Smooth muscle cell (in vitro differentiated cells): ENCODE measurements around the gene ABHD1. TPM values are rescaled to one million over a fixed set of nuclear protein-coding genes. Genes with fewer than 3 reads are reported as not detected.
"Not testable (repeated sequence)": the region's sequence is repeated elsewhere in the genome, so short reads cannot be mapped to it uniquely, and the experiment has no call there.

Experiments
- DNase-seq: peaks from one replicate; lab custom pipeline; 2025; ENCODE audit not compliant: unreplicated experiment; lab: John Stamatoyannopoulos, UW
- H2AFZ ChIP-seq: fragments of 200-600 bp; sonication (generic); 2 replicates; pipeline ENCODE4 v1.6.0; 2016; ENCODE audit warnings: antibody characterized with exemption, low read depth, mild to moderate bottlenecking
- H3F3A ChIP-seq: fragments of 200-600 bp; sonication (generic); 2 replicates; pipeline ENCODE4 v1.6.0; 2017; ENCODE audit warnings: antibody characterized with exemption, low read depth
- H3K27ac ChIP-seq: fragments of 200-600 bp; sonication (generic); 2 replicates; pipeline ENCODE4 v1.5.1; 2016; ENCODE audit warnings: low read depth, mild to moderate bottlenecking
- H3K27me3 ChIP-seq: fragments of 200-600 bp; sonication (generic); 2 replicates; pipeline ENCODE4 v1.6.1; 2016; ENCODE audit warnings: low read depth, mild to moderate bottlenecking
- H3K36me3 ChIP-seq: fragments of 200-600 bp; sonication (generic); 2 replicates; pipeline ENCODE4 v1.5.1; 2016; ENCODE audit warnings: low read depth
- H3K4me1 ChIP-seq: fragments of 200-600 bp; sonication (generic); 2 replicates; pipeline ENCODE4 v1.5.1; 2016; ENCODE audit warnings: low read depth
- H3K4me2 ChIP-seq: fragments of 200-600 bp; sonication (generic); 2 replicates; pipeline ENCODE4 v1.6.0; 2016; ENCODE audit warnings: mild to moderate bottlenecking
- H3K4me3 ChIP-seq: fragments of 200-600 bp; sonication (generic); 2 replicates; pipeline ENCODE4 v1.5.1; 2016; ENCODE audit warnings: mild to moderate bottlenecking
- H3K79me2 ChIP-seq: fragments of 200-600 bp; sonication (generic); 2 replicates; pipeline ENCODE4 v1.6.0; 2016; ENCODE audit warnings: low read depth, mild to moderate bottlenecking
- H3K9ac ChIP-seq: fragments of 200-600 bp; sonication (generic); 2 replicates; pipeline ENCODE4 v1.6.0; 2016; ENCODE audit warnings: low read depth
- H3K9me3 ChIP-seq: fragments of 200-600 bp; sonication (generic); replicated peaks from 2 replicates; pipeline ENCODE4 v1.5.1; 2016; ENCODE audit warnings: low read depth
- H4K20me1 ChIP-seq: fragments of 200-600 bp; sonication (generic); 2 replicates; pipeline ENCODE4 v1.6.0; 2016; ENCODE audit warnings: low read depth
- WGBS: methylation state at CpG from one replicate; pipeline ENCODE4 v1.1.7; 2016; ENCODE audit warnings: low lambda C conversion rate; 5-methylcytosine and 5-hydroxymethylcytosine counted together
- polyA plus RNA-seq: library from polyadenylated mRNA; unstranded; fragments of >200 nt; fragmentation: Nextera tagmentation; extraction: Ambion mirVana; gene quantifications from 2 replicates; pipeline ENCODE4 v1.2.1, GENCODE V29; 2016
- total RNA-seq: library from RNA; depleted of rRNA; stranded (reverse); fragments of >200 nt; gene quantifications from 2 replicates; pipeline ENCODE4 v1.2.3, GENCODE V29; 2014
- TF ChIP-seq, protein P1 (sequence below): fragments of 200-600 bp; sonication (generic); IDR thresholded peaks from 2 replicates; pipeline ENCODE4 v1.5.1; 2017; ENCODE audit warnings: borderline replicate concordance, mild to moderate bottlenecking, antibody characterized with exemption; ENCODE audit not compliant: insufficient read depth, poor library complexity, severe bottlenecking

ABHD1 gene
- not detected in 2 replicates for total RNA-seq
- polyA plus RNA-seq: 0.13 TPM in 1 of 2 replicates, not detected in the other

DNA sequence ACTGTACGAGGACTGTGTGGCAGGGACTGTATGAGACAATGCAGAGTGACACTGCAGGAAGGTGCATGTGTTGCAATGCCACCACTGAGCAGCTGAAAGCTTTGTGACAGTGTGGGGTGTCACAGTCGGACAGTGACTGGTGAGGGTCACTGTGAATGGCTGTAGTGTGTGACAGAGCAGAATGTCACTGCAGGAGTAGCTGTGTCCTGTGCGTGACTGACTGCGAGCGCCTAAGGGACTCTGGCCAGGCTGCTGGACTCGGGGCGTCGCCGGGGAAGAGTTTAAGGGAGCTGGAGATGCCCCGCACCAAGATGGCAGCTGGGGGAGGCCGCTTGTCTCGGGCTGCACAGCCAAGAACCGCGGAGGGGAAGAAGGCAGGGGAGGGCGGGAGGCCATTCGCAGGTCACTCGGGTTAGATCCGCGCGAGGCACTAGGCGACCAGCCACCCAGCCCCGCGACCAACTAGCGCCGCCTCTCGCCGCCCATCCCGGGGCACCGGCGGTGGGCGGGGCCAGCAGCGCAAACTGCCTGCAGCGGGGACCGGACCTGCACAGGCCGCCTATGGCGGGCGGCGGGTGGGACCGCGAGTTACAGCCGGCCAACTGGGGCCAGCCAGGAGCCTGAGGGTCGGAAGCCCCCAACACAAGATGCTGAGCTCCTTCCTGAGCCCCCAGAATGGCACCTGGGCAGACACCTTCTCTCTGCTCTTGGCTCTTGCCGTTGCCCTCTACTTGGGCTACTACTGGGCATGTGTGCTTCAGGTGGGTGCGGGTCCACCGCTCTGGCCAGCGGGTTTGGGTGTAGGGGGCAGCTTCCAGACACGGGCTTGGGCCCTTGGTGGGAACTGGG is at the start of gene ABHD1:
TSS of gene ABHD1 (plus strand) at position 514 of the 849 bp plus-strand sequence. CDS start at position 648, 134 bp downstream.
- no peaks in the 10 kb centered on the region for H3K4me1 ChIP-seq
- H3K4me3 ChIP-seq: peak within 1 kb of the TSS; percentile 63
- H3F3A ChIP-seq: no peaks in the 10 kb centered on the region
- H3K9me3 ChIP-seq: no peaks in the 10 kb centered on the region
- H3K36me3 ChIP-seq: no peaks in the 10 kb centered on the region
- no peaks in the 10 kb centered on the region for H3K79me2 ChIP-seq
- no peak within 1 kb of the TSS for H3K27ac ChIP-seq
- 14% methylated on average over 33 of the region's 47 CpGs for WGBS
- no peak within 1 kb of the TSS for H3K9ac ChIP-seq
- peak within 1 kb of the TSS; percentile 87 for H2AFZ ChIP-seq
- no peak for DNase-seq
- no peaks in the 10 kb centered on the region for H4K20me1 ChIP-seq
- peaks cover 47% of the 10 kb centered on the region for H3K27me3 ChIP-seq
- H3K4me2 ChIP-seq: peak within 1 kb of the TSS; percentile 90
- TF ChIP-seq, protein P1, sequence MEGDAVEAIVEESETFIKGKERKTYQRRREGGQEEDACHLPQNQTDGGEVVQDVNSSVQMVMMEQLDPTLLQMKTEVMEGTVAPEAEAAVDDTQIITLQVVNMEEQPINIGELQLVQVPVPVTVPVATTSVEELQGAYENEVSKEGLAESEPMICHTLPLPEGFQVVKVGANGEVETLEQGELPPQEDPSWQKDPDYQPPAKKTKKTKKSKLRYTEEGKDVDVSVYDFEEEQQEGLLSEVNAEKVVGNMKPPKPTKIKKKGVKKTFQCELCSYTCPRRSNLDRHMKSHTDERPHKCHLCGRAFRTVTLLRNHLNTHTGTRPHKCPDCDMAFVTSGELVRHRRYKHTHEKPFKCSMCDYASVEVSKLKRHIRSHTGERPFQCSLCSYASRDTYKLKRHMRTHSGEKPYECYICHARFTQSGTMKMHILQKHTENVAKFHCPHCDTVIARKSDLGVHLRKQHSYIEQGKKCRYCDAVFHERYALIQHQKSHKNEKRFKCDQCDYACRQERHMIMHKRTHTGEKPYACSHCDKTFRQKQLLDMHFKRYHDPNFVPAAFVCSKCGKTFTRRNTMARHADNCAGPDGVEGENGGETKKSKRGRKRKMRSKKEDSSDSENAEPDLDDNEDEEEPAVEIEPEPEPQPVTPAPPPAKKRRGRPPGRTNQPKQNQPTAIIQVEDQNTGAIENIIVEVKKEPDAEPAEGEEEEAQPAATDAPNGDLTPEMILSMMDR: no peak

DNA sequence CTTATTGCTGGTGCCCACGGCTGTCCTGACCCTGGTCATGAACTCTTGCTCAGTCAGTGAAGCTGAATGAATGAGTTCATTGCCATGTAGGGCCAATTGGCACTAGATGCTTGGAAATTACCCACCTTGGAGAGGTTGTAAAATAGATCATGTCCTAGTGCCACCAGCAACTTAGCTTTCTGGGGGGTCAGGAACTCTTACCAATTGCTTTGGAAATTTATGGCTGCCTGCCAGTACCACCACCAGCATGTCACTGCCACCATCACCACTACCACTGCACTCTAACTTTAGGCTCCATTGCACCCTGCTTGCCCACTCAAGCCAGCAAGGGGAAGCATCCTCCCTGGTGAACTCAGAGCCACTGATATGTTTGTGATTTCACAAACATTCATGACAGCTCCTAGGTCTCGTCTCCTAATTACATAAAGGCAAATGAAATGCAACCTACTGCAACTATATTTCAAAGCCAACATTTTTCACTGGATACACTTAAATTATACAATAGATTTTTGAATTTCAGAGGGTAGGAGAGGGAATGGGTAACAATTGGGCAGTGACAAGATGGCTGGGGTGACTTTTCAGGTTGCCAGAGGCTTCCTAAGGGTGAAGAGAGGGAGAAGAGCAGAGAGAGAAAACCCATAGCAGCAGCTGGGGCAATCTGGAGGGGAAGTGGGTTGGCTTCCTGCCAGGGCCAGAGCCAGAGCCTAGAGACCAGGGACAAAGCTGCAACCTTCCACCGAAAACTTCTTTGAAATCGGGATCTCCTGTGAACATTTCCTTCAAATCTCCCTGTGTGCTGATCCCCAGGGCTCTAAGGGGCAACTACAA is 48.7 kb upstream of the ABHD1 start:
- H3K27me3 ChIP-seq: no peaks in the 10 kb centered on the region
- H3K4me1 ChIP-seq: peaks cover 25% of the 10 kb centered on the region
- H3K4me3 ChIP-seq: no peak overlapping the region
- no peak overlapping the region for H3K9ac ChIP-seq
- DNase-seq: no peak
- TF ChIP-seq, protein P1: no peak
- H3K4me2 ChIP-seq: peak overlapping the region; percentile 44
- H3K36me3 ChIP-seq: no peaks in the 10 kb centered on the region
- H3K27ac ChIP-seq: peak overlapping the region; percentile 79
- no peaks in the 10 kb centered on the region for H3K9me3 ChIP-seq
- WGBS: 43% methylated on average over 4 of the region's 4 CpGs
- H3K79me2 ChIP-seq: peaks cover 28% of the 10 kb centered on the region
- peak overlapping the region; percentile 38 for H2AFZ ChIP-seq
- H4K20me1 ChIP-seq: peaks cover 7% of the 10 kb centered on the region
- peaks cover 28% of the 10 kb centered on the region for H3F3A ChIP-seq

DNA sequence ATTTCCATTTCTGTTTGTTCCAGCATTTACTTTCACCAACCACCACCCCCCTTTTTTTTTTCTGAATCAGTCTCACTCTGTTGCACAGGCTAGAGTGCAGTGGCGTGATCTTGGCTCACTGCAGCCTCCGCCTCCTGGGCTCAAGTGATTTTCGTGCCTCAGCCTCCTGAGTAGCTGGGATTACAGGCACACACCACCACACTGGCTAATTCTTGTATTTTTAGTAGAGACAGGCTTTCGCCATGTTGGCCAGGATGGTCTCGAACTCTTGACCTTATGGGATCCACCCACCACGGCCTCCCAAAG is 48.1 kb upstream of the ABHD1 start:
- H2AFZ ChIP-seq: peak overlapping the region; percentile 38
- H4K20me1 ChIP-seq, H3K36me3 ChIP-seq, DNase-seq, H3K9ac ChIP-seq, H3K9me3 ChIP-seq, H3K27me3 ChIP-seq, H3K4me3 ChIP-seq: not testable (repeated sequence)
- 57% methylated on average over 6 of the region's 6 CpGs for WGBS
- H3K27ac ChIP-seq: peak overlapping the region; percentile 79
- H3K4me1 ChIP-seq: peaks cover 20% of the 10 kb centered on the region
- peaks cover 30% of the 10 kb centered on the region for H3F3A ChIP-seq
- peaks cover 28% of the 10 kb centered on the region for H3K79me2 ChIP-seq
- H3K4me2 ChIP-seq: peak overlapping the region; percentile 44

DNA sequence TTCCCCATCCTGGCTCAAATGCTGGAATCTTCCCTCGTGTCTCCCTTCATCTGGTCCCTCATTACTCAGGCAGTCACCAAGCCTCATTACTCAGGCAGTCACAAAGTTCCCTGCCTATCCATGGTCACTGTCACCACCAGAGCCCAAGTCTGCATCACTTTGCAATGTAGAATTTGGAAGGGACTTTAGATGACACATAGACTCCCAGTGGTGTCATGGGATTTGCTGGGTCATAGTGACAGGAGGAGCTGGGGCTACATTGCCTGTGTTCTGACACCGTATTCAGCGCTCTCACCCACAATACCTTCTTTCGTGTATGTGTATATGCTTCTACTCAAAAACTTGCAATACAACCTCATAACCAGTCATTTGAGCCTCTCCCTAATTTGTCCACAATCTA is 47.3 kb upstream of the ABHD1 start:
- Histone ChIP-seq H3K9me3 (no peaks in the 10 kb centered on the region), H3K4me3 (no peak overlapping the region), H3K27me3 (no peaks in the 10 kb centered on the region), H2AFZ (no peak overlapping the region), H3K36me3 (no peaks in the 10 kb centered on the region), H3K4me1 (peaks cover 22% of the 10 kb centered on the region), H4K20me1 (peaks cover under 1% of the 10 kb centered on the region), H3K9ac (no peak overlapping the region), H3K4me2 (no peak overlapping the region), H3F3A (peaks cover 34% of the 10 kb centered on the region), H3K79me2 (peaks cover 24% of the 10 kb centered on the region), H3K27ac (peak overlapping the region; percentile 79)
- no peak for DNase-seq
- TF ChIP-seq, protein P1: no peak
- WGBS: 72% methylated on average over 4 of the region's 4 CpGs
